OCI-LY1 (cell line): ENCODE measurements around the gene CRYAB.

Experiments used
- H2AFZ ChIP-seq: fragments of 200-600 bp; sonication (generic), shearing (Covaris generic); 2 replicates; pipeline ENCODE4 v1.6.0; 2014; ENCODE audit warnings: antibody characterized with exemption, mild to moderate bottlenecking, low read length
- H3F3A ChIP-seq: fragments of 200-600 bp; sonication (generic), shearing (Covaris generic); 2 replicates; pipeline ENCODE4 v1.6.0; 2014; ENCODE audit warnings: mild to moderate bottlenecking, antibody characterized with exemption, low read length, moderate library complexity; ENCODE audit not compliant: insufficient read depth
- H3K27ac ChIP-seq: fragments of 200-600 bp; sonication (generic); 2 replicates; pipeline ENCODE4 v1.5.1; 2014; ENCODE audit warnings: low read length, mixed run types, mild to moderate bottlenecking, low read depth; ENCODE audit not compliant: poor library complexity, severe bottlenecking
- H3K27me3 ChIP-seq: fragments of 200-600 bp; sonication (generic); 2 replicates; pipeline ENCODE4 v1.6.0; 2014; ENCODE audit warnings: antibody characterized with exemption, mild to moderate bottlenecking, low read length, moderate library complexity; ENCODE audit not compliant: insufficient read depth
- H3K36me3 ChIP-seq: fragments of 200-600 bp; sonication (generic); 2 replicates; pipeline ENCODE4 v1.6.1; 2014; ENCODE audit warnings: mild to moderate bottlenecking, antibody characterized with exemption, low read length, moderate library complexity, mixed read lengths; ENCODE audit not compliant: insufficient read depth
- H3K4me1 ChIP-seq: fragments of 200-600 bp; sonication (generic); 2 replicates; pipeline ENCODE4 v1.5.1; 2014; ENCODE audit warnings: mild to moderate bottlenecking, low read length, moderate library complexity; ENCODE audit not compliant: insufficient read depth, severe bottlenecking
- H3K4me2 ChIP-seq: fragments of 200-600 bp; sonication (generic), shearing (Covaris generic); 2 replicates; pipeline ENCODE4 v1.6.1; 2014; ENCODE audit warnings: low read length
- H3K4me3 ChIP-seq: fragments of 200-600 bp; sonication (generic); 2 replicates; pipeline ENCODE4 v1.5.1; 2014; ENCODE audit warnings: low read length, low read depth, mild to moderate bottlenecking, mixed read lengths; ENCODE audit not compliant: poor library complexity, severe bottlenecking
- H3K79me2 ChIP-seq: fragments of 200-600 bp; shearing (Covaris generic); 2 replicates; pipeline ENCODE4 v1.6.1; 2016; ENCODE audit warnings: mixed run types, low read length, mixed read lengths; ENCODE audit not compliant: insufficient read depth
- H3K9ac ChIP-seq: fragments of 200-600 bp; sonication (generic), shearing (Covaris generic); 2 replicates; pipeline ENCODE4 v1.6.1; 2014; ENCODE audit warnings: mild to moderate bottlenecking, low read length, mixed read lengths
- H3K9me2 ChIP-seq: fragments of 200-600 bp; sonication (generic), shearing (Covaris generic); 2 replicates; pipeline ENCODE4 v1.6.1; 2014; ENCODE audit warnings: low read depth, mild to moderate bottlenecking, low read length, mixed read lengths
- H3K9me3 ChIP-seq: fragments of 200-600 bp; shearing (Covaris generic); 2 replicates; pipeline ENCODE4 v1.6.1; 2014; ENCODE audit warnings: low read length, mixed read lengths
- H4K20me1 ChIP-seq: fragments of 200-600 bp; sonication (generic), shearing (Covaris generic); 2 replicates; pipeline ENCODE4 v1.6.0; 2016; ENCODE audit warnings: mild to moderate bottlenecking, low read length; ENCODE audit not compliant: insufficient read depth
- CTCF ChIP-seq: fragments of 200-600 bp; sonication (generic), shearing (Covaris generic); IDR thresholded peaks from 2 replicates; pipeline ENCODE4 v1.5.1; 2017; ENCODE audit warnings: mild to moderate bottlenecking, antibody characterized with exemption, low read length, moderate library complexity, mixed read lengths
- EZH2 ChIP-seq: fragments of 200-600 bp; sonication (generic), shearing (Covaris generic); IDR thresholded peaks from 2 replicates; pipeline ENCODE4 v1.8.0; 2017; ENCODE audit warnings: borderline replicate concordance, mixed run types, mild to moderate bottlenecking, antibody characterized with exemption, low read length, moderate library complexity, mixed read lengths

The CRYAB gene

DNA sequence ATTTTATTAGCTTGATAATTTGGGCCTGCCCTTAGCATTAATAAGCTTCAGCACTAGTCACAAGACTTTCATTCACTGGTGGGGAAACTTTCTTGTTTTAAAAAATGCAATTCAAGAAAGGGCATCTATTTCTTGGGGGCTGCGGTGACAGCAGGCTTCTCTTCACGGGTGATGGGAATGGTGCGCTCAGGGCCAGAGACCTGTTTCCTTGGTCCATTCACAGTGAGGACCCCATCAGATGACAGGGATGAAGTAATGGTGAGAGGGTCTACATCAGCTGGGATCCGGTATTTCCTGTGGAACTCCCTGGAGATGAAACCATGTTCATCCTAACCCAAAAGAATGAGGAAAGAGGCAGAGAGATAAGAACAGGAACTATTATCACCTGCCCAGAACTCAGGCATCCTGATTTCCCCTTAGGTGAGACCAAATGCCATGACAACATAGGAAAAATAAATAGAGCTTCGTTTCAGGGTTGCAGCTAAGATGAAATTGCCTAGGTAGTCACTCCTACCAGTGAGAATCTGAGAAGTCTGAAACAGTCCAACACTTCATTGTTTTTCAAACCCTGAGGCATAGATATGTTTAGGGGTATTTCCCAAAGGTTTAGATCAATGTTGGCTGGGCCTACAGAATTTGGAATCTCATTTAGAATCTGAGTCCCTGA is 2.8 kb downstream of the CRYAB start:
- Histone ChIP-seq H3K27me3 (peaks cover under 1% of the 10 kb centered on the region; the same call in 1 of the 2 replicates), H3F3A (no peaks in the 10 kb centered on the region), H2AFZ (no peak overlapping the region), H3K27ac (no peak overlapping the region), H3K4me2 (no peak overlapping the region), H3K4me1 (no peaks in the 10 kb centered on the region), H3K36me3 (no peaks in the 10 kb centered on the region), H3K79me2 (no peaks in the 10 kb centered on the region), H3K9me3 (no peaks in the 10 kb centered on the region), H3K9me2 (no peaks in the 10 kb centered on the region), H3K4me3 (no peak overlapping the region), H4K20me1 (no peaks in the 10 kb centered on the region), H3K9ac (no peak overlapping the region)
- TF ChIP-seq EZH2 = no peak
- no peak for TF ChIP-seq CTCF

DNA sequence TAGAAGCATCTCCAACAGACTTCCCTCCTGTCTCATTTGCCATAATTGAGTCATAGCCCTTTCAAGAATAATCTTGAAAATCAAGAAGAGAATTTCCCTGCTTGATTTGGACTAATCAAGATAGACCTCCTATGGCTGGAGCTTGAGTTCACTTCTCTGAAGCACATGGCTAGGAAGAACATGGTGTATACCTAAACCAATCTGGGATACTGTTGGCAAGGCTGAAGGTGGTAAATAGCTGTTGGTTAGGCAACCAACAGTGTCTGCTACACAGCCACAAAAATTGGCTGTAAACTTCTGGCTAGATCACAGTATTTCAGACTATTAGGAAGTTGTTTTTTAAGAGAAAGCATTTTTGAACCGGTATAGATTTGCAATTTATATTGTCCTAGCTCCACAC is 4.9 kb downstream of the CRYAB start:
- H3K36me3 ChIP-seq = no peaks in the 10 kb centered on the region
- H3K79me2 ChIP-seq = no peaks in the 10 kb centered on the region
- no peaks in the 10 kb centered on the region for H3K9me2 ChIP-seq
- TF ChIP-seq CTCF = no peak
- no peaks in the 10 kb centered on the region; the same call in 1 of the 2 replicates for H3K27me3 ChIP-seq
- no peak overlapping the region for H3K9ac ChIP-seq
- H3K27ac ChIP-seq = no peak overlapping the region
- H3F3A ChIP-seq = no peaks in the 10 kb centered on the region
- H3K4me2 ChIP-seq = no peak overlapping the region
- no peak overlapping the region for H3K4me3 ChIP-seq
- no peaks in the 10 kb centered on the region for H3K4me1 ChIP-seq
- 0 out of 2 replicates have a peak, but pooled peaks cover 2% of the 10 kb centered on the region for H3K9me3 ChIP-seq
- H2AFZ ChIP-seq = no peak overlapping the region
- H4K20me1 ChIP-seq = no peaks in the 10 kb centered on the region

GRCh38 chr11:111905411-111905810 is 6.2 kb downstream of the CRYAB start:
- Histone ChIP-seq H3K4me3 (no peak overlapping the region), H3K27ac (no peak overlapping the region), H2AFZ (no peak overlapping the region), H3K9ac (no peak overlapping the region), H3K9me2 (no peaks in the 10 kb centered on the region), H3K4me1 (no peaks in the 10 kb centered on the region), H3K4me2 (no peak overlapping the region), H3K36me3 (no peaks in the 10 kb centered on the region), H4K20me1 (no peaks in the 10 kb centered on the region), H3F3A (no peaks in the 10 kb centered on the region), H3K27me3 (no peaks in the 10 kb centered on the region; the same call in 1 of the 2 replicates), H3K9me3 (0 out of 2 replicates have a peak, but pooled peaks cover 2% of the 10 kb centered on the region), H3K79me2 (no peaks in the 10 kb centered on the region)
- TF ChIP-seq EZH2 (no peak), CTCF (no peak)
